H1 (cell line): Measurements from ENCODE around the gene MAGI2. TPM values are rescaled to one million over a fixed set of nuclear protein-coding genes. Genes with fewer than 3 reads are reported as not detected.
A peak's percentile ranks its signal among the peaks of the same experiment; 100 is the strongest.

Source experiments
- CTCF ChIA-PET: fragments of 300-600 bp; sonication (Branson Sonifier 250); formaldehyde crosslinking; loops from one replicate; lab custom pipeline; 2021; ENCODE audit not compliant: partially characterized antibody; lab: Charles Lee
- POLR2A ChIA-PET: fragments of 300-600 bp; sonication (Branson Sonifier 250); formaldehyde crosslinking; loops from one replicate; lab custom pipeline; 2021; ENCODE audit warnings: inconsistent platforms; ENCODE audit not compliant: partially characterized antibody; lab: Charles Lee
- DNase-seq, 2 experiments: peaks; one replicate each; pipeline versions ENCODE4 v3.0.0 to v3.0.0-alpha.2; 2010 to 2022; ENCODE audit warnings: low spot score in 2 of 2, low read depth in 1 of 2, mixed read lengths in 1 of 2
- FAIRE-seq: peaks from 2 replicates; lab custom pipeline; 2011; peaks lifted over from hg19 to GRCh38; lab: Jason Lieb, UNC
- H2AFZ ChIP-seq: 2 replicates; pipeline ENCODE4 v1.8.1; 2012; ENCODE audit warnings: low read length, inconsistent platforms
- H2AK5ac ChIP-seq: 2 replicates; pipeline ENCODE4 v1.6.1; 2013; ENCODE audit warnings: low read depth, low read length
- H2BK120ac ChIP-seq: replicated peaks from 2 replicates; pipeline ENCODE3; 2013; ENCODE audit warnings: low read depth, low read length, inconsistent platforms
- H2BK12ac ChIP-seq: 2 replicates; pipeline ENCODE4 v1.6.1; 2013; ENCODE audit warnings: low read depth, low read length
- H2BK15ac ChIP-seq: 2 replicates; pipeline ENCODE4 v1.6.1; 2013; ENCODE audit warnings: low read length
- H2BK20ac ChIP-seq: 2 replicates; pipeline ENCODE4 v1.6.1; 2013; ENCODE audit warnings: low read length
- H2BK5ac ChIP-seq: 2 replicates; pipeline ENCODE4 v1.6.1; 2013; ENCODE audit warnings: low read depth, low read length
- H3K14ac ChIP-seq: 2 replicates; pipeline ENCODE4 v1.6.1; 2013; ENCODE audit warnings: inconsistent platforms; ENCODE audit not compliant: insufficient read length
- H3K18ac ChIP-seq: 2 replicates; pipeline ENCODE4 v1.6.1; 2013; ENCODE audit warnings: low read length; ENCODE audit errors: extremely low read depth
- H3K23ac ChIP-seq: 2 replicates; pipeline ENCODE4 v1.6.1; 2013; ENCODE audit warnings: inconsistent platforms; ENCODE audit not compliant: insufficient read length
- H3K23me2 ChIP-seq: 2 replicates; pipeline ENCODE4 v1.6.1; 2013; ENCODE audit warnings: low read depth, low read length
- H3K27ac ChIP-seq: 2 replicates; pipeline ENCODE4 v1.6.1; 2011; ENCODE audit warnings: low read depth, low read length, inconsistent platforms
- H3K27me3 ChIP-seq, 4 experiments: replicated peaks in 1 of 4; 1 replicate in 1 of 4; 2 replicates in 3 of 4; pipeline versions ENCODE4 v1.6.1 to v1.8.1; 2011 to 2013; ENCODE audit warnings: low read length in 3 of 4, mild to moderate bottlenecking in 3 of 4, inconsistent platforms in 2 of 4, mixed read lengths in 2 of 4, moderate library complexity in 1 of 4; ENCODE audit not compliant: control insufficient read depth in 3 of 4, insufficient read depth in 3 of 4; ENCODE audit errors: extremely low read depth in 1 of 4
- H3K36me3 ChIP-seq, 4 experiments: 2 replicates each; pipeline versions ENCODE4 v1.6.1 to v1.8.1; 2011 to 2013; ENCODE audit warnings: mild to moderate bottlenecking in 4 of 4, low read length in 3 of 4, moderate library complexity in 2 of 4, control low read depth in 1 of 4, inconsistent platforms in 1 of 4; ENCODE audit not compliant: insufficient read depth in 4 of 4, control insufficient read depth in 2 of 4
- H3K4ac ChIP-seq: replicated peaks from 2 replicates; pipeline ENCODE3; 2013; ENCODE audit warnings: low read length, low read depth, mixed read lengths, inconsistent platforms; ENCODE audit not compliant: insufficient read length
- H3K4me1 ChIP-seq, 4 experiments: replicated peaks in 1 of 4; 1 replicate in 1 of 4; 2 replicates in 3 of 4; pipeline versions ENCODE4 v1.6.1 to v1.8.1; 2011 to 2013; ENCODE audit warnings: low read length in 3 of 4, inconsistent platforms in 2 of 4, mixed read lengths in 1 of 4; ENCODE audit not compliant: insufficient read depth in 4 of 4, control insufficient read depth in 3 of 4
- H3K4me2 ChIP-seq, 2 experiments: 2 replicates each; pipeline versions ENCODE4 v1.6.1 to v1.8.1; 2011 to 2013; ENCODE audit warnings: low read depth in 2 of 2, low read length in 2 of 2, control low read depth in 1 of 2, inconsistent platforms in 1 of 2, mild to moderate bottlenecking in 1 of 2; ENCODE audit not compliant: insufficient read depth in 1 of 2
- H3K4me3 ChIP-seq, 4 experiments: fragments of 200-600, 300-600 bp in 1 of 4; sonication (generic), shearing (Covaris generic), sonication (Bioruptor Twin) in 1 of 4; 2 replicates each; pipeline versions ENCODE4 v1.5.1 to v1.8.1; 2011 to 2016; ENCODE audit warnings: low read length in 4 of 4, low read depth in 3 of 4, control low read depth in 2 of 4, inconsistent platforms in 2 of 4, mild to moderate bottlenecking in 2 of 4, mixed read lengths in 1 of 4, moderate library complexity in 1 of 4; ENCODE audit not compliant: insufficient read depth in 2 of 4; ENCODE audit errors: extremely low read depth in 1 of 4
- H3K56ac ChIP-seq: replicated peaks from 2 replicates; pipeline ENCODE3; 2013; ENCODE audit warnings: low read depth, mild to moderate bottlenecking, mixed read lengths, low read length, inconsistent platforms; ENCODE audit not compliant: insufficient read length
- H3K79me1 ChIP-seq: 2 replicates; pipeline ENCODE4 v1.6.1; 2013; ENCODE audit warnings: low read depth, low read length, control low read depth
- H3K79me2 ChIP-seq, 2 experiments: 2 replicates each; pipeline versions ENCODE4 v1.6.1 to v1.8.1; 2012 to 2013; ENCODE audit warnings: low read length in 2 of 2, mild to moderate bottlenecking in 2 of 2, inconsistent platforms in 1 of 2; ENCODE audit not compliant: insufficient read depth in 2 of 2, control insufficient read depth in 1 of 2
- H3K9ac ChIP-seq, 4 experiments: replicated peaks in 1 of 4; 1 replicate in 1 of 4; 2 replicates in 3 of 4; pipeline versions ENCODE4 v1.6.1 to v1.8.1; 2011 to 2013; ENCODE audit warnings: low read depth in 3 of 4, low read length in 3 of 4, control low read depth in 2 of 4, mild to moderate bottlenecking in 2 of 4, moderate library complexity in 2 of 4, inconsistent platforms in 1 of 4; ENCODE audit errors: extremely low read depth in 1 of 4
- H3K9me3 ChIP-seq, 2 experiments: 2 replicates each; pipeline versions ENCODE4 v1.6.1 to v1.8.1; 2012 to 2013; ENCODE audit warnings: mild to moderate bottlenecking in 2 of 2, moderate library complexity in 2 of 2, control low read depth in 1 of 2, inconsistent platforms in 1 of 2, low read depth in 1 of 2, low read length in 1 of 2, mixed read lengths in 1 of 2; ENCODE audit not compliant: insufficient read depth in 2 of 2
- H4K20me1 ChIP-seq, 2 experiments: replicated peaks in 1 of 2; 2 replicates each; pipeline versions ENCODE3 to v1.8.1; 2011 to 2013; ENCODE audit warnings: inconsistent platforms in 2 of 2, low read length in 2 of 2, mild to moderate bottlenecking in 1 of 2; ENCODE audit not compliant: insufficient read depth in 2 of 2, control insufficient read depth in 1 of 2
- H4K5ac ChIP-seq: 2 replicates; pipeline ENCODE4 v1.6.1; 2013; ENCODE audit warnings: low read length, low read depth, mixed read lengths, inconsistent platforms; ENCODE audit not compliant: insufficient read length
- H4K8ac ChIP-seq: 2 replicates; pipeline ENCODE4 v1.8.0; 2013; ENCODE audit warnings: mild to moderate bottlenecking, moderate library complexity, low read length, inconsistent platforms; ENCODE audit not compliant: insufficient read depth; ENCODE audit errors: extremely low read depth
- H4K91ac ChIP-seq: replicated peaks from 2 replicates; pipeline ENCODE3; 2013; ENCODE audit warnings: low read length, mixed read lengths, inconsistent platforms; ENCODE audit not compliant: insufficient read length
- GTF2F1 ChIP-seq: IDR thresholded peaks from 2 replicates; pipeline ENCODE4 v1.6.1; 2012; ENCODE audit warnings: low read depth, low read length, improper control_type of control experiment, borderline replicate concordance
- POLR2AphosphoS5 ChIP-seq: IDR thresholded peaks from 2 replicates; pipeline ENCODE4 v1.6.1; 2011; ENCODE audit warnings: low read depth, low read length
- SP1 ChIP-seq: IDR thresholded peaks from 2 replicates; pipeline ENCODE4 v1.6.1; 2011; ENCODE audit warnings: low read depth, low read length
- TBP ChIP-seq: IDR thresholded peaks from 2 replicates; pipeline ENCODE4 v1.6.1; 2011; ENCODE audit warnings: low read depth, low read length, improper control_type of control experiment
- WGBS, 2 experiments: shearing (Covaris generic) in 1 of 2; methylation state at CpG; one replicate each; pipeline versions ENCODE4 v1.1.6 to v1.1.7; 2013 to 2015; ENCODE audit warnings: low lambda C conversion rate in 2 of 2, mixed read lengths in 2 of 2, inconsistent platforms in 1 of 2, low coverage in 1 of 2, missing lambda C conversion rate in 1 of 2; ENCODE audit not compliant: insufficient replicate concordance in 2 of 2, insufficient coverage in 1 of 2, insufficient read length in 1 of 2; ENCODE audit errors: extremely low coverage in 1 of 2, missing lambda C conversion rate in 1 of 2; 5-methylcytosine and 5-hydroxymethylcytosine counted together
- polyA plus RNA-seq, 7 experiments: library from polyadenylated mRNA; depleted of rRNA in 3 of 7; stranded (reverse) in 5 of 7; unstranded in 2 of 7; fragments of >200 nt in 5 of 7; fragments of 200-250 nt in 2 of 7; gene quantifications; 1 replicate in 5 of 7; 2 replicates in 1 of 7; 4 replicates in 1 of 7; pipeline versions ENCODE4 v1.2.1 to v1.2.3, GENCODE V29; 2011 to 2013; ENCODE audit warnings: missing spikeins in 2 of 7, mixed read lengths in 2 of 7
- total RNA-seq: library from RNA; stranded (reverse); fragmentation: NEBNext Ultra II Directional; extraction: Animal tissue kit (Norgen Biotek cat#: 25700); gene quantifications from 2 replicates; pipeline ENCODE4 v1.2.1, GENCODE V29; 2021
- TF ChIP-seq, protein P1 (sequence below), 3 experiments: IDR thresholded peaks; 1 replicate in 2 of 3; 2 replicates in 1 of 3; pipeline versions ENCODE4 v1.5.1 to v1.6.1; 2011; ENCODE audit warnings: low read length in 3 of 3, mild to moderate bottlenecking in 3 of 3, inconsistent platforms in 2 of 3, low read depth in 1 of 3, moderate library complexity in 1 of 3; ENCODE audit not compliant: insufficient read depth in 1 of 3; ENCODE audit errors: control extremely low read depth in 1 of 3

Gene MAGI2
- total and polyA plus RNA-seq, 2 of the 8 experiments (the other 6 are each of a cell fraction or from before 2014, with no cell fraction given) = 6.0 to 27.3 TPM

DNA sequence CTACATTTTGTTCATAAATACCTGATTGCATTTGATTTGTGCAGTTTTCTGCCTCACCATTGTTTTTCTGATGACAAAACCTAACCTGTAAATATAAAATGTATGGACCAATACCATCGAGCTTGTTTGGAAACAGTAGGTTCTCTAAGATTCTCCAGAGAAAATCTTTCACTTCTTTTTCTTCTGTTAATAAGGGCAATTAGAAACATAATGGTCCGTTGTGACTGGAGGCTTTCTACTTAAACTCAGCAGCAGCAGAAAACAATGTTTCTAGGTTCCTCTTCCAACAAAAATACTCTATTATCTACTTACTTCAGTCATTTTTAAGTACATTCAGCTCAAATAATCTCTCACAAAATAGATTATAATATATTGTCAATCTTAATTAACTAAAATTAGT, 1053.4 kb downstream of the MAGI2 start:
- no peak overlapping the region; the same call in 1 of the 2 replicates for H3K18ac ChIP-seq
- POLR2A ChIA-PET = no interaction called here
- TF ChIP-seq GTF2F1 = no peak
- no peak for TF ChIP-seq POLR2AphosphoS5
- TF ChIP-seq, protein P1, sequence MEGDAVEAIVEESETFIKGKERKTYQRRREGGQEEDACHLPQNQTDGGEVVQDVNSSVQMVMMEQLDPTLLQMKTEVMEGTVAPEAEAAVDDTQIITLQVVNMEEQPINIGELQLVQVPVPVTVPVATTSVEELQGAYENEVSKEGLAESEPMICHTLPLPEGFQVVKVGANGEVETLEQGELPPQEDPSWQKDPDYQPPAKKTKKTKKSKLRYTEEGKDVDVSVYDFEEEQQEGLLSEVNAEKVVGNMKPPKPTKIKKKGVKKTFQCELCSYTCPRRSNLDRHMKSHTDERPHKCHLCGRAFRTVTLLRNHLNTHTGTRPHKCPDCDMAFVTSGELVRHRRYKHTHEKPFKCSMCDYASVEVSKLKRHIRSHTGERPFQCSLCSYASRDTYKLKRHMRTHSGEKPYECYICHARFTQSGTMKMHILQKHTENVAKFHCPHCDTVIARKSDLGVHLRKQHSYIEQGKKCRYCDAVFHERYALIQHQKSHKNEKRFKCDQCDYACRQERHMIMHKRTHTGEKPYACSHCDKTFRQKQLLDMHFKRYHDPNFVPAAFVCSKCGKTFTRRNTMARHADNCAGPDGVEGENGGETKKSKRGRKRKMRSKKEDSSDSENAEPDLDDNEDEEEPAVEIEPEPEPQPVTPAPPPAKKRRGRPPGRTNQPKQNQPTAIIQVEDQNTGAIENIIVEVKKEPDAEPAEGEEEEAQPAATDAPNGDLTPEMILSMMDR (IDR thresholded peaks at IDR 0.05; ENCODE audit: control extremely low read depth in 1 of 3, insufficient read depth in 1 of 3, low read depth in 1 of 3, low read length in 3 of 3) = no peak
- TF ChIP-seq TBP = no peak
- 0 out of 2 replicates have a peak, but pooled peaks have one; percentile 9 for TF ChIP-seq SP1

More for the DNA sequence above, 1053.4 kb downstream of the MAGI2 start:
- Histone ChIP-seq H3K4ac (no peak overlapping the region), H2BK15ac (no peak overlapping the region), H3K9ac (no peak overlapping the region), H4K8ac (no peak overlapping the region), H2AK5ac (no peak overlapping the region), H2BK120ac (no peak overlapping the region), H3K56ac (no peak overlapping the region), H3K9me3 (no peaks in the 10 kb centered on the region), H4K5ac (peak overlapping the region; percentile 97), H3K23ac (no peak overlapping the region), H3K27ac (peak overlapping the region; percentile 53; the same call in 1 of the 2 replicates), H2BK12ac (no peak overlapping the region), H3K79me2 (no peaks in the 10 kb centered on the region), H4K91ac (no peak overlapping the region), H2BK5ac (no peak overlapping the region), H3K27me3 (no peaks in the 10 kb centered on the region), H3K4me1 (peaks cover 7 to 25% (median 15%) of the 10 kb centered on the region in 4 experiments), H3K36me3 (no peaks in the 10 kb centered on the region), H2AFZ (no peak overlapping the region), H3K14ac (no peak overlapping the region), H3K79me1 (no peaks in the 10 kb centered on the region), H3K4me2 (peak overlapping the region; percentile 47 to 55; a peak in 3 of 4 replicates), H2BK20ac (no peak overlapping the region), H3K23me2 (0 out of 2 replicates have a peak, but pooled peaks cover 3% of the 10 kb centered on the region), H3K4me3 (peak overlapping the region in 1 of 4 experiments; percentile 35; a peak in 1 of 8 replicates), H4K20me1 (peaks cover 0 to 3% of the 10 kb centered on the region in 2 experiments)
- DNase-seq = no peak
- peak; percentile 63 for FAIRE-seq
- CTCF ChIA-PET = interaction anchor here (0.7 to 1.6 kb wide), 2 partner anchors 265 to 370 kb away, joined by 3 to 4 read pairs; no protein-coding TSS in a partner anchor
- 0% methylated on average over 2 of the region's 2 CpGs; no CpG with 5 or more reads in 1 of the 2 experiments for WGBS, 2 experiments
